Left lung (tissue), 10 donors: Measurements from ENCODE around the gene PDE11A. TPM values are rescaled to one million over a fixed set of nuclear protein-coding genes. Genes with fewer than 3 reads are reported as not detected.

Experiments used
- ATAC-seq: fragments of 200-7000 bp; cut with Tn5 transposase; one replicate; pipeline ENCODE4 v1.9.1; 2020; ENCODE audit warnings: moderate library complexity
- DNase-seq, 4 donors: peaks; one replicate each; pipeline ENCODE4 v3.0.0-alpha.2; 2013 to 2020
- H3K27ac ChIP-seq, 2 donors: fragments of 200-600 bp; sonication (generic) in 1 of 2; one replicate each; pipeline versions ENCODE4 v1.5.0 to v1.8.0; 2020 to 2021
- H3K27me3 ChIP-seq, 2 donors: fragments of 200-600 bp; sonication (generic) in 1 of 2; one replicate each; pipeline versions ENCODE4 v1.5.0 to v1.8.0; 2020 to 2021
- H3K36me3 ChIP-seq, 2 donors: fragments of 200-600 bp; sonication (generic) in 1 of 2; one replicate each; pipeline versions ENCODE4 v1.5.0 to v1.8.0; 2020 to 2021
- H3K4me1 ChIP-seq, 2 donors: fragments of 200-600 bp; one replicate each; pipeline ENCODE4 v1.8.0; 2021
- H3K4me3 ChIP-seq, 2 donors: fragments of 200-600 bp; sonication (generic) in 1 of 2; one replicate each; pipeline versions ENCODE4 v1.5.0 to v1.8.0; 2020 to 2021; ENCODE audit warnings: mild to moderate bottlenecking in 1 of 2
- H3K9me3 ChIP-seq, 2 donors: fragments of 200-600 bp; sonication (generic) in 1 of 2; one replicate each; pipeline versions ENCODE4 v1.5.0 to v1.8.0; 2020 to 2021
- intact Hi-C, 2 donors: fragments of 100-400 bp; cut with DNase I; formaldehyde crosslinking; loops; one replicate each; pipeline versions ENCODE4 v1.11.2 to v1.14.2; 2022
- polyA plus RNA-seq, 6 donors: library from polyadenylated mRNA; unstranded; fragments of 120-200 nt; gene quantifications; one replicate each; pipeline ENCODE4 v1.2.1, GENCODE V29; 2013; ENCODE audit not compliant: insufficient read length in 6 of 6
- total RNA-seq, 2 donors: library from RNA; stranded (reverse); fragmentation: NEBNext Ultra II Directional; extraction: Animal tissue kit (Norgen Biotek cat#: 25700); gene quantifications; one replicate each; pipeline ENCODE4 v1.2.1, GENCODE V29; 2021
- TF ChIP-seq, protein P1 (sequence below), 2 donors: fragments of 200-600 bp; sonication (generic) in 1 of 2; IDR thresholded peaks; one replicate each; pipeline versions ENCODE4 v1.5.0 to v1.8.0; 2021; ENCODE audit warnings: antibody characterized with exemption in 2 of 2
- donor health status: DM: no; HTN: yes; CAD: no.
- donor health status: DM: no; HTN: no; CAD: no.

Gene PDE11A
- total and polyA plus RNA-seq, 8 donors, result 0.24 to 0.73 (median 0.35) TPM

DNA sequence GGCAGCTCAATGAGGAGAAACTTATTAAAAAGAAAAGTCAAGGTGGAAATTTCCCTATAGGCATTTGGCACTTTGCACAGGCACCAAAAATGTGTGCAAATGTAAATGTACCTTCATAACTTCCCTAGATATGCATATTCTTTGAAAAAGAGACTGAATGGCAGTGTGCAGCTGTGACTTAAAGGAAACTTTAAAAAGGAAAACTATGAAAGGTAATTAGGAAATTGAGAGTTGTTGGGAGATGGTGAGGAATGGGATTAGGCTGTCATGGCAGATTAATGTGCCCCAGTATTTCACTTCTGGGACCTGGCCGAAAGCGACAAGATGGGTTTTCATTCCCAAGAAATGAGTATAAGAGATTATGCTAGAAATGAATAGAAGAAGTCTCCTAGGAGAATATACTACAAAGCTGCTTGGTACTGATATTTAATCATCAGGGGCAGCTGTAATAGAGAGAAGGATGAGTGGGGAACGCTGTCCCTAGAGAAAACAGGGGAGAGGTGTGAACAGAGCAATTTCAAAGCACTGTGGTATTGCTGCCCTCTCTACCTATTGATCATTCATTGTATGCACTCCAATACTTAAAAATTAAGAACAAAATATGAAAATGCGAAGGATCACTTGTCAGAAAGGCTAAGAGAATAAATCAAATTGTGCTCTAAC, 366.9 kb downstream of the PDE11A start:
- intact Hi-C loops, result no loop called here

DNA sequence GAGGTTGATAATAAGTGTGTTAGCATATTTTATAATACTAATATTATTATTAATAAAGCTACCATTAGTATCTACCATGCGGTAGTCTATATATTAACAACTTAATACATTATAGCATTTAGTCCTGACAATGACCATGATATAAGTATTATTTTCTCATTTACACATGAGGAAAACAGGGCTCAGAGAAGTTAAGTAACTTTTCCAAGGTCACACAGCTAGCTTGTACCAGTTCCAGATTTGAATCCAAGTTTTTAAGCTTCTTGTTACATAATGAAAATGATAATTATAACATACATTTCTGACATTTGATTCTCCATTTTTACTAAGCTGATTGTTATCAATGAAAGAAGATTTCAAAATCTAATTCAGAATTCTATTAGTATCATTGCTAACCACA, 369.4 kb downstream of the PDE11A start:
- DNase-seq (no peak), ATAC-seq (no peak)
- Histone ChIP-seq H3K4me1 (no peaks in the 10 kb centered on the region), H3K9me3 (no peaks in the 10 kb centered on the region), H3K27ac (no peak overlapping the region), H3K4me3 (no peak overlapping the region), H3K36me3 (no peaks in the 10 kb centered on the region), H3K27me3 (peaks cover 0 to 5% of the 10 kb centered on the region in 2 donors)
- intact Hi-C loops, result no loop called here
- TF ChIP-seq, protein P1, sequence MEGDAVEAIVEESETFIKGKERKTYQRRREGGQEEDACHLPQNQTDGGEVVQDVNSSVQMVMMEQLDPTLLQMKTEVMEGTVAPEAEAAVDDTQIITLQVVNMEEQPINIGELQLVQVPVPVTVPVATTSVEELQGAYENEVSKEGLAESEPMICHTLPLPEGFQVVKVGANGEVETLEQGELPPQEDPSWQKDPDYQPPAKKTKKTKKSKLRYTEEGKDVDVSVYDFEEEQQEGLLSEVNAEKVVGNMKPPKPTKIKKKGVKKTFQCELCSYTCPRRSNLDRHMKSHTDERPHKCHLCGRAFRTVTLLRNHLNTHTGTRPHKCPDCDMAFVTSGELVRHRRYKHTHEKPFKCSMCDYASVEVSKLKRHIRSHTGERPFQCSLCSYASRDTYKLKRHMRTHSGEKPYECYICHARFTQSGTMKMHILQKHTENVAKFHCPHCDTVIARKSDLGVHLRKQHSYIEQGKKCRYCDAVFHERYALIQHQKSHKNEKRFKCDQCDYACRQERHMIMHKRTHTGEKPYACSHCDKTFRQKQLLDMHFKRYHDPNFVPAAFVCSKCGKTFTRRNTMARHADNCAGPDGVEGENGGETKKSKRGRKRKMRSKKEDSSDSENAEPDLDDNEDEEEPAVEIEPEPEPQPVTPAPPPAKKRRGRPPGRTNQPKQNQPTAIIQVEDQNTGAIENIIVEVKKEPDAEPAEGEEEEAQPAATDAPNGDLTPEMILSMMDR (IDR thresholded peaks at IDR 0.05), result no peak

More for the DNA sequence above, 366.9 kb downstream of the PDE11A start:
- Histone ChIP-seq H3K36me3 (no peaks in the 10 kb centered on the region), H3K27ac (no peak overlapping the region), H3K9me3 (no peaks in the 10 kb centered on the region), H3K4me1 (no peaks in the 10 kb centered on the region), H3K27me3 (peaks cover 0 to 5% of the 10 kb centered on the region in 2 donors), H3K4me3 (no peak overlapping the region)
- ATAC-seq (no peak), DNase-seq (no peak)
- TF ChIP-seq, protein P1 (IDR thresholded peaks at IDR 0.05), result no peak

DNA sequence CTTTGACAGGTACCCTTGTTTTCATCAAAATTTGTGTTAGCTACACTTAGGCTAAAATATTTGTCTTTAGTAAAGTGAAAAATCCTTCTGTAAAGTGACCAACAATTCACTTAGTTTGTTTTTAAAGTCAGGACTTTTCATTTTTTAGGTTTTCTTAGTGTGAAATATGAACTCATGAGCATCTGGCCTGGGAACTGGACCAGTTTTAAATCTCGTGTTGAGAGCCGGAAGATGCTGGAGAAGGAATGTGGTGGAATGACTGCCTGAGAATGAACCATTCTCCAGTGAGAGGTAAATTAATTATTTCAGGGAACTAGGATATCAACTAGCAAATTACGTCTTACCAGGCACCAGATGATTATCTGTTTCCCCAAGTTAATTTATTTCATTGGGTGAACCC, 374.3 kb downstream of the PDE11A start:
- ATAC-seq (no peak), DNase-seq (no peak)
- H3K4me1 ChIP-seq, result no peaks in the 10 kb centered on the region
- intact Hi-C loops, result no loop called here
- H3K27me3 ChIP-seq, result no peaks in the 10 kb centered on the region
- TF ChIP-seq, protein P1 (IDR thresholded peaks at IDR 0.05), result no peak
- no peak overlapping the region for H3K27ac ChIP-seq
- no peaks in the 10 kb centered on the region for H3K9me3 ChIP-seq
- H3K4me3 ChIP-seq, result no peak overlapping the region
- H3K36me3 ChIP-seq, result no peaks in the 10 kb centered on the region

DNA sequence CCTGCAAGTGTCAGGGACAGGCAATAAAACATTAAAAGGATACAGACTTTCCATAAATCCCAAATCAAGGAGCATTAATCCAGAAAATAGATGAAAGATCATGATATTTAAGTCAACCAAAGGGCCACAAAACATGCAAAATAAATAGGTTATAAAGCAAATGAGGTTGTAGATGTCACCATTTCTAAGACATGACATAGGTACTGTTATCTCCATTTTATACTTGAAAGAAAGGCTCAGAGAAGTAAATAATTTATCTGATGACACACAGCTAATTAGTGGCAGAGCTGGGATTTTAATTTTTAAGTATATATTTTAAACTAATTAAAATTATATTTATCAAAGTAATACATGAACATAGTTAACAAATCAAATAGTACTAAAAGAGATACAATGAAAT, 378.2 kb downstream of the PDE11A start:
- no peak overlapping the region for H3K4me3 ChIP-seq
- no peaks in the 10 kb centered on the region for H3K4me1 ChIP-seq
- no peaks in the 10 kb centered on the region for H3K9me3 ChIP-seq
- intact Hi-C loops, result no loop called here
- ATAC-seq (no peak), DNase-seq (no peak)
- H3K36me3 ChIP-seq, result no peaks in the 10 kb centered on the region
- TF ChIP-seq, protein P1 (IDR thresholded peaks at IDR 0.05), result no peak
- no peak overlapping the region for H3K27ac ChIP-seq
- H3K27me3 ChIP-seq, result no peaks in the 10 kb centered on the region

DNA sequence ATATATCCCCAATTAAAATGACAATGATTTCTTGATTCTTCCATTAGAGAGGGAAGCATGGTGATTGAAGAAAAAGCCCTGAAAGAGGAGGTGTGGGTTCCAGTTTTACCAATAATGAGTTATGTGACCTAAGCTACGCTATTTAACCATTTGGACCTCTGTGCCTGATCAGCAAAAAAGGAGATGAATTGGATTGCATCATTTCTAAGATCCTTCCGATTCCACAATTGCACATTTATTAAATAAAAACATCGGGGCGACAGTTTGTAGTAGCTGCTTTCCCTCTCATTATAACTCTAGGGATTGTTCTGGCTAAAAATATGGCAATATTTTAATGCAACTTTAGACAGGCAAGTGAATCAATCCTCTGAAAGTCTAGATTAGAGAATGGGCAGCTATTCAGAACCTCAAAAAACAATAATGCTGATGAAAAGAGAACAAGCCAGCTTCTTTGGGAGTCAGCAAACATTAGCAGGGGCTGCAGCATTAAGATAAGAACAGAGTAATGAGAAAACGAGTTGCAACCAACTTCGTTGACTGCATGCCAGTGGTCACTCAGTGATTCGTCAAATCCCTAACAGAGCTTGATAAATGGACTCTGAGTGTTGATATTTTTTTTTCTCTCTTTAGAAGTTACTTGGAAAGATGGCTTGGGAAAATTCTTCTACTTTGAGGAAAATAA, 378.8 kb downstream of the PDE11A start:
- TF ChIP-seq, protein P1 (IDR thresholded peaks at IDR 0.05), result no peak
- DNase-seq, result no peak
- intact Hi-C loops, result no loop called here

More for the DNA sequence above, 378.8 kb downstream of the PDE11A start:
- Histone ChIP-seq H3K27ac (no peak overlapping the region), H3K9me3 (no peaks in the 10 kb centered on the region), H3K36me3 (no peaks in the 10 kb centered on the region), H3K27me3 (no peaks in the 10 kb centered on the region), H3K4me1 (no peaks in the 10 kb centered on the region), H3K4me3 (no peak overlapping the region)
- ATAC-seq, result no peak
